Smooth muscle cell (in vitro differentiated cells): ENCODE data around the gene PLA2G3. TPM values are rescaled to one million over a fixed set of nuclear protein-coding genes. Genes with fewer than 3 reads are reported as not detected.

Experiments used
- DNase-seq: peaks from one replicate; lab custom pipeline; 2025; ENCODE audit not compliant: unreplicated experiment; lab: John Stamatoyannopoulos, UW
- H2AFZ ChIP-seq: fragments of 200-600 bp; sonication (generic); 2 replicates; pipeline ENCODE4 v1.6.0; 2016; ENCODE audit warnings: antibody characterized with exemption, low read depth, mild to moderate bottlenecking
- H3F3A ChIP-seq: fragments of 200-600 bp; sonication (generic); 2 replicates; pipeline ENCODE4 v1.6.0; 2017; ENCODE audit warnings: antibody characterized with exemption, low read depth
- H3K27ac ChIP-seq: fragments of 200-600 bp; sonication (generic); 2 replicates; pipeline ENCODE4 v1.5.1; 2016; ENCODE audit warnings: low read depth, mild to moderate bottlenecking
- H3K27me3 ChIP-seq: fragments of 200-600 bp; sonication (generic); 2 replicates; pipeline ENCODE4 v1.6.1; 2016; ENCODE audit warnings: low read depth, mild to moderate bottlenecking
- H3K36me3 ChIP-seq: fragments of 200-600 bp; sonication (generic); 2 replicates; pipeline ENCODE4 v1.5.1; 2016; ENCODE audit warnings: low read depth
- H3K4me1 ChIP-seq: fragments of 200-600 bp; sonication (generic); 2 replicates; pipeline ENCODE4 v1.5.1; 2016; ENCODE audit warnings: low read depth
- H3K4me2 ChIP-seq: fragments of 200-600 bp; sonication (generic); 2 replicates; pipeline ENCODE4 v1.6.0; 2016; ENCODE audit warnings: mild to moderate bottlenecking
- H3K4me3 ChIP-seq: fragments of 200-600 bp; sonication (generic); 2 replicates; pipeline ENCODE4 v1.5.1; 2016; ENCODE audit warnings: mild to moderate bottlenecking
- H3K79me2 ChIP-seq: fragments of 200-600 bp; sonication (generic); 2 replicates; pipeline ENCODE4 v1.6.0; 2016; ENCODE audit warnings: low read depth, mild to moderate bottlenecking
- H3K9ac ChIP-seq: fragments of 200-600 bp; sonication (generic); 2 replicates; pipeline ENCODE4 v1.6.0; 2016; ENCODE audit warnings: low read depth
- H3K9me3 ChIP-seq: fragments of 200-600 bp; sonication (generic); replicated peaks from 2 replicates; pipeline ENCODE4 v1.5.1; 2016; ENCODE audit warnings: low read depth
- H4K20me1 ChIP-seq: fragments of 200-600 bp; sonication (generic); 2 replicates; pipeline ENCODE4 v1.6.0; 2016; ENCODE audit warnings: low read depth
- WGBS: methylation state at CpG from one replicate; pipeline ENCODE4 v1.1.7; 2016; ENCODE audit warnings: low lambda C conversion rate; 5-methylcytosine and 5-hydroxymethylcytosine counted together
- polyA plus RNA-seq: library from polyadenylated mRNA; unstranded; fragments of >200 nt; fragmentation: Nextera tagmentation; extraction: Ambion mirVana; gene quantifications from 2 replicates; pipeline ENCODE4 v1.2.1, GENCODE V29; 2016
- total RNA-seq: library from RNA; depleted of rRNA; stranded (reverse); fragments of >200 nt; gene quantifications from 2 replicates; pipeline ENCODE4 v1.2.3, GENCODE V29; 2014
- TF ChIP-seq, protein P1 (sequence below): fragments of 200-600 bp; sonication (generic); IDR thresholded peaks from 2 replicates; pipeline ENCODE4 v1.5.1; 2017; ENCODE audit warnings: borderline replicate concordance, mild to moderate bottlenecking, antibody characterized with exemption; ENCODE audit not compliant: insufficient read depth, poor library complexity, severe bottlenecking

The PLA2G3 gene
- total and polyA plus RNA-seq, 2 experiments from 2014 or later: 0.04 TPM; not detected in 1

DNA sequence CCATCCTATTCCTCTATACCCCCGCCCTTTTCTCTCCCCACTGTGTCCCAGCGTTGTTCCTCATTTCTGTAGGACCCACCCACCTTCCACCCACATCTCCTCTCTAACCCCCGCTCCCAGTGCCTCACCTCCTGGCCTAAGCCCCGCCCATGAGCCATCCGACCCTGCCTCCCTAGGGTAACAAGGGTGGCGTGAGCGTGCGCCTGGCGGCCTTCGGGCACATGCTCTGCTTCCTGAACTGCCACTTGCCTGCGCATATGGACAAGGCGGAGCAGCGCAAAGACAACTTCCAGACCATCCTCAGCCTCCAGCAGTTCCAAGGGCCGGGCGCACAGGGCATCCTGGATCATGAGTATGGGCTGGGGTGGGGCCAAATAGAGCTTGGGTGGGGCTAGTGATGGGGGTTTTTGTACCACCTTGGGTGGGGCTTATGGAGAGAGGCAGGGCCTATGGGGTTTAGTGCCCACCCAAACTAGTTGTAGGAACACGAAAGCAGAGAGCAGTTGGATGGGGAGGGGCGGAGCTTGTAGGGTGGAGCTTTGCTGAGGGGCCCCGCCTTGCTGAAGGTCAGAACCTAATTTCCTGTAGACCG, 13.0 kb downstream of the PLA2G3 start:
- no peak overlapping the region for H3K4me3 ChIP-seq
- no peaks in the 10 kb centered on the region for H3K27me3 ChIP-seq
- 75% methylated on average over 17 of the region's 19 CpGs for WGBS
- H3K79me2 ChIP-seq: no peaks in the 10 kb centered on the region
- H3K27ac ChIP-seq: no peak overlapping the region
- DNase-seq: no peak
- no peaks in the 10 kb centered on the region for H3K36me3 ChIP-seq
- TF ChIP-seq, protein P1, sequence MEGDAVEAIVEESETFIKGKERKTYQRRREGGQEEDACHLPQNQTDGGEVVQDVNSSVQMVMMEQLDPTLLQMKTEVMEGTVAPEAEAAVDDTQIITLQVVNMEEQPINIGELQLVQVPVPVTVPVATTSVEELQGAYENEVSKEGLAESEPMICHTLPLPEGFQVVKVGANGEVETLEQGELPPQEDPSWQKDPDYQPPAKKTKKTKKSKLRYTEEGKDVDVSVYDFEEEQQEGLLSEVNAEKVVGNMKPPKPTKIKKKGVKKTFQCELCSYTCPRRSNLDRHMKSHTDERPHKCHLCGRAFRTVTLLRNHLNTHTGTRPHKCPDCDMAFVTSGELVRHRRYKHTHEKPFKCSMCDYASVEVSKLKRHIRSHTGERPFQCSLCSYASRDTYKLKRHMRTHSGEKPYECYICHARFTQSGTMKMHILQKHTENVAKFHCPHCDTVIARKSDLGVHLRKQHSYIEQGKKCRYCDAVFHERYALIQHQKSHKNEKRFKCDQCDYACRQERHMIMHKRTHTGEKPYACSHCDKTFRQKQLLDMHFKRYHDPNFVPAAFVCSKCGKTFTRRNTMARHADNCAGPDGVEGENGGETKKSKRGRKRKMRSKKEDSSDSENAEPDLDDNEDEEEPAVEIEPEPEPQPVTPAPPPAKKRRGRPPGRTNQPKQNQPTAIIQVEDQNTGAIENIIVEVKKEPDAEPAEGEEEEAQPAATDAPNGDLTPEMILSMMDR: no peak
- H2AFZ ChIP-seq: no peak overlapping the region
- no peaks in the 10 kb centered on the region for H4K20me1 ChIP-seq
- H3K9ac ChIP-seq: no peak overlapping the region
- H3K9me3 ChIP-seq: no peaks in the 10 kb centered on the region
- no peak overlapping the region for H3K4me2 ChIP-seq
- no peaks in the 10 kb centered on the region for H3F3A ChIP-seq
- no peaks in the 10 kb centered on the region for H3K4me1 ChIP-seq

GRCh38 chr22:31126869-31127175, 13.5 kb downstream of the PLA2G3 start:
- no peak overlapping the region for H3K4me2 ChIP-seq
- 96% methylated on average over 11 of the region's 13 CpGs for WGBS
- no peak overlapping the region for H2AFZ ChIP-seq
- no peaks in the 10 kb centered on the region for H3F3A ChIP-seq
- no peaks in the 10 kb centered on the region for H3K36me3 ChIP-seq
- no peak overlapping the region for H3K27ac ChIP-seq
- TF ChIP-seq, protein P1: no peak
- no peaks in the 10 kb centered on the region for H3K79me2 ChIP-seq
- H3K27me3 ChIP-seq: no peaks in the 10 kb centered on the region
- H3K4me1 ChIP-seq: no peaks in the 10 kb centered on the region
- H3K4me3 ChIP-seq: no peak overlapping the region
- no peak overlapping the region for H3K9ac ChIP-seq
- DNase-seq: no peak
- H3K9me3 ChIP-seq: no peaks in the 10 kb centered on the region
- no peaks in the 10 kb centered on the region for H4K20me1 ChIP-seq

GRCh38 chr22:31126128-31126868, 14.0 kb downstream of the PLA2G3 start:
- no peak for DNase-seq
- Histone ChIP-seq H3K27me3 (no peaks in the 10 kb centered on the region), H3K4me3 (no peak overlapping the region), H3K27ac (no peak overlapping the region), H3K4me2 (no peak overlapping the region), H3F3A (no peaks in the 10 kb centered on the region), H2AFZ (no peak overlapping the region), H4K20me1 (no peaks in the 10 kb centered on the region), H3K79me2 (no peaks in the 10 kb centered on the region), H3K4me1 (no peaks in the 10 kb centered on the region), H3K9ac (no peak overlapping the region), H3K36me3 (no peaks in the 10 kb centered on the region), H3K9me3 (no peaks in the 10 kb centered on the region)
- TF ChIP-seq, protein P1: no peak
- WGBS: 92% methylated on average over 22 of the region's 22 CpGs

GRCh38 chr22:31125521-31126117, 14.7 kb downstream of the PLA2G3 start:
- Histone ChIP-seq H3K9ac (no peak overlapping the region), H3F3A (no peaks in the 10 kb centered on the region), H3K27me3 (no peaks in the 10 kb centered on the region), H4K20me1 (no peaks in the 10 kb centered on the region), H3K36me3 (no peaks in the 10 kb centered on the region), H3K4me1 (no peaks in the 10 kb centered on the region), H3K4me2 (no peak overlapping the region), H3K79me2 (no peaks in the 10 kb centered on the region), H2AFZ (no peak overlapping the region), H3K27ac (no peak overlapping the region), H3K9me3 (no peaks in the 10 kb centered on the region), H3K4me3 (no peak overlapping the region)
- DNase-seq: no peak
- TF ChIP-seq, protein P1: no peak
- WGBS: 89% methylated on average over 7 of the region's 12 CpGs
